Left ventricle myocardium inferior (tissue), 1 donor: ENCODE data around the gene CIDEA. TPM values are rescaled to one million over a fixed set of nuclear protein-coding genes. Genes with fewer than 3 reads are reported as not detected.

Experiments
- DNase-seq: peaks from one replicate; pipeline ENCODE4 v3.0.0-alpha.2; 2020
- H3K27ac ChIP-seq: fragments of 200-600 bp; replicated peaks from 2 replicates; pipeline ENCODE4 v1.8.0; 2021
- H3K27me3 ChIP-seq: fragments of 200-600 bp; 2 replicates; pipeline ENCODE4 v1.8.0; 2021; ENCODE audit warnings: low read depth
- H3K36me3 ChIP-seq: fragments of 200-600 bp; 2 replicates; pipeline ENCODE4 v1.8.0; 2021
- H3K4me1 ChIP-seq: fragments of 200-600 bp; 2 replicates; pipeline ENCODE4 v1.8.0; 2021
- H3K4me3 ChIP-seq: fragments of 200-600 bp; 2 replicates; pipeline ENCODE4 v1.8.0; 2021; ENCODE audit warnings: mild to moderate bottlenecking, moderate library complexity
- H3K9me3 ChIP-seq: fragments of 200-600 bp; replicated peaks from 2 replicates; pipeline ENCODE4 v1.8.0; 2021
- intact Hi-C: fragments of 100-400 bp; cut with micrococcal nuclease; formaldehyde crosslinking; loops from one replicate; pipeline ENCODE4 v1.11.0; 2022
- total RNA-seq: library from RNA; stranded (reverse); fragmentation: NEBNext Ultra II Directional; extraction: Animal tissue kit (Norgen Biotek cat#: 25700); gene quantifications from one replicate; pipeline ENCODE4 v1.2.1, GENCODE V29; 2021
- TF ChIP-seq, protein P1 (sequence below): fragments of 200-600 bp; IDR thresholded peaks from 2 replicates; pipeline ENCODE4 v1.8.0; 2021; ENCODE audit warnings: antibody characterized with exemption, mild to moderate bottlenecking, borderline replicate concordance
- donor health status: DM: no; HTN: yes; CAD: no; lungs with severe emphysema.

Gene CIDEA
- total RNA-seq, 1 donor from 2014 or later, result 0.33 TPM

DNA sequence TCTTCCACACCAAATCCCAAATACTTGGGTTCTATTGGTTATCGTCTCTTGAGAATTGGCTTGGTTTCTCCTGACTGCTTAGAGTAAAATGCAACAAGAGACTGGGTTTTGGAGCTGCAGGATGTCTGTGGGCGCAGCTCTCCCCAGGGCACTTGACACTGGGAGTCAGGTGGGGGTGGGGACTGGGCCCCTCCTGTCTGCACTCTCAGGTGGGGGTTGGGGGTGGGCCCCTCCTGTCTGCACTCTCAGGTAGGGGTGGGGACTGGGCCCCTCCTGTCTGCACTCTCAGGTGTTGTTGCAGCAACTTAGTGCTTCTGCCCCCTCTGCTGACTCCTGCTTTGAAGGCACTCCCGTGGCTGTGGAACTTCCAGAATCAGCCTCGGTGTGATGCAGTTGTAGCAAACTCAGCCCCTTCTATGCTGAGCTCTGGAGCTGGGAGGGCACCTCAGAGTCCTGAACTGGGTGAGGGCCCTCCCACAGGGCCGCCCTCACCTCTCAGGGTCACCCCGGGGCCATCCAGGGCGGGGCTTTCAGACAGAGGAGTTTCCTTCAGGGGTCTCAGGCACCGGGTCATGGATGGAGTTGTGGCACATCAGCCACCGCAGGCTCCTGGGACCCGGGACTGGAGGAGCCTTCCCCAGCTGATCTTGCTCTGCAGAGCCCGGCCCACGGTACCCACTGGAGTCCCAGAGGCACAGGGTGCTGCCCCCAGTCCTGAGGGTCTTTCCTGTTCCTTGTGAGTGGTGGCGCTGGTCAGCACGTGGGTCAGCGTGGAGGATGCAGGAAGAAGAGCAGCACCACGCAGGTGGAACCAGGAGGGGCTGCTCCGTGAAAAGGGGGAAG lies 22.9 kb upstream of the CIDEA start:
- no peak overlapping the region for H3K4me3 ChIP-seq
- intact Hi-C loops, result no loop called here
- H3K36me3 ChIP-seq, result no peaks in the 10 kb centered on the region
- H3K4me1 ChIP-seq, result no peaks in the 10 kb centered on the region
- DNase-seq, result no peak
- TF ChIP-seq, protein P1, sequence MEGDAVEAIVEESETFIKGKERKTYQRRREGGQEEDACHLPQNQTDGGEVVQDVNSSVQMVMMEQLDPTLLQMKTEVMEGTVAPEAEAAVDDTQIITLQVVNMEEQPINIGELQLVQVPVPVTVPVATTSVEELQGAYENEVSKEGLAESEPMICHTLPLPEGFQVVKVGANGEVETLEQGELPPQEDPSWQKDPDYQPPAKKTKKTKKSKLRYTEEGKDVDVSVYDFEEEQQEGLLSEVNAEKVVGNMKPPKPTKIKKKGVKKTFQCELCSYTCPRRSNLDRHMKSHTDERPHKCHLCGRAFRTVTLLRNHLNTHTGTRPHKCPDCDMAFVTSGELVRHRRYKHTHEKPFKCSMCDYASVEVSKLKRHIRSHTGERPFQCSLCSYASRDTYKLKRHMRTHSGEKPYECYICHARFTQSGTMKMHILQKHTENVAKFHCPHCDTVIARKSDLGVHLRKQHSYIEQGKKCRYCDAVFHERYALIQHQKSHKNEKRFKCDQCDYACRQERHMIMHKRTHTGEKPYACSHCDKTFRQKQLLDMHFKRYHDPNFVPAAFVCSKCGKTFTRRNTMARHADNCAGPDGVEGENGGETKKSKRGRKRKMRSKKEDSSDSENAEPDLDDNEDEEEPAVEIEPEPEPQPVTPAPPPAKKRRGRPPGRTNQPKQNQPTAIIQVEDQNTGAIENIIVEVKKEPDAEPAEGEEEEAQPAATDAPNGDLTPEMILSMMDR, result no peak
- H3K27me3 ChIP-seq, result peaks cover 5% of the 10 kb centered on the region
- no peaks in the 10 kb centered on the region for H3K9me3 ChIP-seq
- H3K27ac ChIP-seq, result no peak overlapping the region

DNA sequence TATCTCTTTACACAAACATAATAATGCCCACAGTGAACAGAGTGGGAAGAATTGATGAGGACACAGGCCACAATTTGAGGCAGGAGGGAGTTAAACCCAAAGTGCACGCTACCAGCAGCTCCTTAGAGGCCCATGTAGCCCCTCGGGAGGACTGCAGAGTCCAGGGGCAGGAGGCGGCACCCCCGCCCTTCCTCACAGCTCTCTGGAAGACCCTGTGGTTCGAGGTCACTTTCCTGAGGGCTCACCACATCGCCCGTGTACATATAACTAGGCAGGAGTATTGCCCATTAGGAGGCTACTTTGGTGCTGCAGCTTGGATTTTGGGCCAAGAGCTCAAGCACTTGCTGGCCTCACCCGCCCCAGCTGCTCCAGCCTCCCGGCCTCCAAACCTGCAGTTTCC lies 22.2 kb upstream of the CIDEA start:
- TF ChIP-seq, protein P1, result no peak
- H3K27ac ChIP-seq, result no peak overlapping the region
- H3K36me3 ChIP-seq, result no peaks in the 10 kb centered on the region
- peaks cover 11% of the 10 kb centered on the region for H3K27me3 ChIP-seq
- H3K9me3 ChIP-seq, result no peaks in the 10 kb centered on the region
- peaks cover 3% of the 10 kb centered on the region for H3K4me1 ChIP-seq
- intact Hi-C loops, result no loop called here
- no peak overlapping the region for H3K4me3 ChIP-seq
- no peak for DNase-seq

DNA sequence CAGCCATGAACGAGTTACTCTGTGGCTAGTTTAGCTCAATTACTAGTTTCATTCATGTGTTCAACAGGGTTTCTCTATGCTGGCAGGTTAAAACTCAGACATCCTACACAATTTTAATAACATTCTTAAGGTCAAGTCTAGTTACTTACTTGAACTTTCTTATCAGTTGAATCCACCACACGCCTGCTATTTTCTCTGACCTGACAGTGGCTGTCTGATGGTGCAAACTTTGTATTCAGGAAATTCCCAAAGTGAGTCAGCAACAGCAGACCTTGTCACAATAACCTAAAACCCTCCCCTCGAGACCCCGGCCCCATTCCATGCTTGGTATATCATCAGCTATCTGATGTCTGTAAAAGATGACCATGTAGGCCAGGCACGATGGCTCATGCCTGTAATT lies 20.8 kb upstream of the CIDEA start:
- no peak for DNase-seq
- H3K36me3 ChIP-seq, result no peaks in the 10 kb centered on the region
- H3K9me3 ChIP-seq, result no peaks in the 10 kb centered on the region
- peaks cover 12% of the 10 kb centered on the region for H3K27me3 ChIP-seq
- TF ChIP-seq, protein P1, result no peak
- no peak overlapping the region for H3K27ac ChIP-seq
- H3K4me3 ChIP-seq, result no peak overlapping the region
- H3K4me1 ChIP-seq, result peaks cover 8% of the 10 kb centered on the region
- intact Hi-C loops, result no loop called here

DNA sequence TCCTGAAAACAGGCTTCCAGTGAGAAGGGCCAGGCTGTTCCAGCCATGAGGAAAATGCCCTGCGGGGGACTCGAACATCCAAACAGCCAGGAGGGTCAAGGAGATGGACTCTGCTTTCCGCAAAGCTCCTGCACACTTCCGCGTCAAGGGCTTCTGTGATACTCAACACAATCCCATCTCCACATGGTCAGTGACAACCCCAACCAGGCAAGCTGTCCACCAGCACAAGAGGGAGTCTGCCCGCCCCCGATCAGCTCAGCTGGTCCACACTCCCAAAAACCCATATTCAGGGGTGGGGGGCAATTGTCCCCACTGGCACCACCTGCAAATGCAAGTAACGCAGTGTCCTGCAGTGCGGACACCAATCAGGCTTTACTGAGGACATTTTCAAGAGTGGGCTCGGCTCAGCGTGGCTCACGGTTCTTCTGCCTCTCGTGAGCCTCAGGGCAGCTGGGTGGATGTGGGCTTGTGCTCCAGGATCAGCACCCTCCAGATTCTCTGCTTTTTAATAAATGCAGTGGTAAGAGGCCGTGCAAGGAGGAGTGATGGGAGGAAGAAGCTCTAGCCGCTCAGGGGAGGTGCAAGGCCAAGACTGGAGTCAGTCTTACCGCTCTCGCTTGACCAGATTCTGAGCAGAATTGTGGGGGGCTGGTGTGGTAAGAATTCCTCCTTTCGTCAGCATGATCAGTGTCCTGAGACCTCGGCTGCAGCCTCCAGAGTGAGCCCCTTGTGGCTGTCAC lies 19.5 kb upstream of the CIDEA start:
- no peak overlapping the region for H3K27ac ChIP-seq
- no peak overlapping the region for H3K4me3 ChIP-seq
- TF ChIP-seq, protein P1, result no peak
- H3K4me1 ChIP-seq, result peaks cover 8% of the 10 kb centered on the region
- peaks cover 12% of the 10 kb centered on the region for H3K27me3 ChIP-seq
- no peaks in the 10 kb centered on the region for H3K9me3 ChIP-seq
- no peak for DNase-seq
- no peaks in the 10 kb centered on the region for H3K36me3 ChIP-seq
- intact Hi-C loops, result no loop called here

DNA sequence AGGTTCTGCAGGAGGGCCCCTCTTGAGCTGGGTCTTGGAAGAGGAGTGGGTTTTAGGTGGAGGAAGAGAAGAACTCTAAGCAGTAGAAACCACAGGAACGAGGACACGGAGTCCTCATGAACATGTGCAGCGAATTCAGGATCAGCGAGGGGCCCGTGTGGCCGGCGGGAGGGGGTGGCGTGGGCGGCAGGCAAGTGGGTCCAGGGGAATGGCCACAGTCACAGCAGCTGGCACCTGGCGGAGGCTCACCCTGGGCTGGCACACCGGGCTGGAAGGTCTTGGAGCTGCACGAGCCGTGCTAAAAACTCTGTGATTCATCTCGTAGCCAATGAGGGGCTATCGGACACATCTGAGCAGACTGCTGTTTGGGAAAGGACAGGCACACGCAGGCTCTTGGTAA lies 18.0 kb upstream of the CIDEA start:
- peaks cover 14% of the 10 kb centered on the region for H3K27me3 ChIP-seq
- DNase-seq, result no peak
- TF ChIP-seq, protein P1, result no peak
- no peaks in the 10 kb centered on the region for H3K36me3 ChIP-seq
- H3K4me3 ChIP-seq, result no peak overlapping the region
- H3K9me3 ChIP-seq, result no peaks in the 10 kb centered on the region
- intact Hi-C loops, result no loop called here
- peaks cover 8% of the 10 kb centered on the region for H3K4me1 ChIP-seq
- no peak overlapping the region for H3K27ac ChIP-seq
